ENCODE data around the gene HEPN1.

The HEPN1 gene

DNA sequence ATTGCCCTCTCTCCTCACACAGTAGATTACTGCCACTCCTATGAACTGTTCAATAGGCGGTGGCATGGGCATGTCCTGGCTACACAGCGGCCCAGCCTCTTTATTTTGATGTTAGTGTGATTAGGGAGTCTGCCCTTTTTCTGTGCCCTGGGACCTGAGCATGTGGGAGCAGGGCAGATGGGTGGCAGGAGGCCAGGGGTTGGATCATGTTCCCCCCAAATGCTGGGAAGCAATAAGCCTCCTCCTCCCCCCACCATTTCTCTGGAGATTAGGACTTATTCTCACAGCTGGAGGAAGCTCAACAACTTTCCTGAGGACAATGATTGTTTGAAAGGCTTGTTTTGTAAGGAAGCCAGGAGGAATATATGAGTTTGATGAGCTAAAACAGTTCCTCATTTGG lies 848 bp downstream of the HEPN1 start:
- DNase-seq (ENCODE audit: extremely low read depth, low read depth), result no peak
- TF ChIP-seq, protein P1, sequence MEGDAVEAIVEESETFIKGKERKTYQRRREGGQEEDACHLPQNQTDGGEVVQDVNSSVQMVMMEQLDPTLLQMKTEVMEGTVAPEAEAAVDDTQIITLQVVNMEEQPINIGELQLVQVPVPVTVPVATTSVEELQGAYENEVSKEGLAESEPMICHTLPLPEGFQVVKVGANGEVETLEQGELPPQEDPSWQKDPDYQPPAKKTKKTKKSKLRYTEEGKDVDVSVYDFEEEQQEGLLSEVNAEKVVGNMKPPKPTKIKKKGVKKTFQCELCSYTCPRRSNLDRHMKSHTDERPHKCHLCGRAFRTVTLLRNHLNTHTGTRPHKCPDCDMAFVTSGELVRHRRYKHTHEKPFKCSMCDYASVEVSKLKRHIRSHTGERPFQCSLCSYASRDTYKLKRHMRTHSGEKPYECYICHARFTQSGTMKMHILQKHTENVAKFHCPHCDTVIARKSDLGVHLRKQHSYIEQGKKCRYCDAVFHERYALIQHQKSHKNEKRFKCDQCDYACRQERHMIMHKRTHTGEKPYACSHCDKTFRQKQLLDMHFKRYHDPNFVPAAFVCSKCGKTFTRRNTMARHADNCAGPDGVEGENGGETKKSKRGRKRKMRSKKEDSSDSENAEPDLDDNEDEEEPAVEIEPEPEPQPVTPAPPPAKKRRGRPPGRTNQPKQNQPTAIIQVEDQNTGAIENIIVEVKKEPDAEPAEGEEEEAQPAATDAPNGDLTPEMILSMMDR (IDR thresholded peaks at IDR 0.05; ENCODE audit: low read depth, low read length, missing control alignments), result no peak
- H3K4me3 ChIP-seq (replicated peaks; ENCODE audit: low read depth, low read length), result no peak overlapping the region

DNA sequence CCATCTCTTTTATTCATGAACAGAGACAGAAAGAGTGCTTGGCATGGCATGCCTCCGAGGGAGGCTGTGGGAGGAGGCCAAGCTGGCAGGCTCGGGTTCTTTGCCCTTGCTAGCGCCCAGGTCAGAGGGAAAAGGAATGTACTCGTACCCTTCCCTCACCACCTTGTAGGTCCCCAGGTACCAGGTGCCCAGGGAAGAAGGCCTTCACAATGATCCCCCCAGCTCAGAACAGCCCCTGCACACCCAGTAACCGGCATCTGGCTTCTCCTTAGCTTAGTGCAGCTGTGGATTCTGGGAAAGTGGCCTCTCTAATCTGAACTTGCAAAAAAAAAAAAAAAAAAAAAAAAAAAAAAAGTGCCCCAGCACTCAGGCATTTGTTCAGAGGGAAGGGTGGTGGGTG lies 1.3 kb downstream of the HEPN1 start:
- DNase-seq (ENCODE audit: extremely low read depth, low read depth), result no peak
- TF ChIP-seq, protein P1 (IDR thresholded peaks at IDR 0.05; ENCODE audit: low read depth, low read length, missing control alignments), result no peak
- no peak overlapping the region for H3K4me3 ChIP-seq (replicated peaks; ENCODE audit: low read depth, low read length)

DNA sequence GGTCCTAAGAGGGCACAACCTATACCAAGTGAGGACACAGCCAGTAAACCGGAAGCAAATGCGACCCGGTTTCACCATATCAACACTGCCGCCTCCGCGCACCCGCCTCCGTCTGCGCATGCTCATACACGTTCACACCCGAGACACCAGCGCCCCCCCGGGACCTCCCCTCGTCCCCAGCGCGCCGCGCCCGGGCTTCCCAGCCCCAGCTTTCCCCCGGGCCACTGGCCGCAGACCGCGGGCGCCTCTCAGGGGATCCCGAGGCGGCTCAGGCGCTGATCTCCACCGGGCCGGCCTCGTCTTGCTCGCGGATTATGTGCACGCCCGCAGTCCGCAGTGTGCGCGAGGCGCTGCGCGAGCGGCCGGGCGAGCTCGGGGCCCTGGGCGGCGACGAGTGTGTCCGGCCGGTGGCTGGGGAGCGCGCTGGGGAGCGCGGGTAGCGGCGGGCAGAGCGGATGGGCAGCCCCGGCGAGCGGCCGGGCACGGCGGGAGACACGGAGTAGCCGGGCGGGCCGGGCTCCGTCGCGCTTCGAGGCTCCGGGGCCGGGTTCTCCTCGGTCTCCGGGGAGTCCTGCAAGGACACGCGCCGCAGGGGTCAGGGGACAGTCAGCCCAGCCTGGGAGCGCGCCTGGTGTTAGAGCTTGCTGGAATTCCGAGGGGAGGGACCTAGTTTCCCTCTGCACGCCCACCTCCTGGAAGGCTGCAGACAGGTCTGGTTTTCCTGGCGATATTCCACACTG lies 2.0 kb downstream of the HEPN1 start:
- H3K4me3 ChIP-seq (replicated peaks; ENCODE audit: low read depth, low read length), result peak overlapping the region; percentile 30
- TF ChIP-seq, protein P1 (IDR thresholded peaks at IDR 0.05; ENCODE audit: low read depth, low read length, missing control alignments), result no peak
- no peak for DNase-seq (ENCODE audit: extremely low read depth, low read depth)

DNA sequence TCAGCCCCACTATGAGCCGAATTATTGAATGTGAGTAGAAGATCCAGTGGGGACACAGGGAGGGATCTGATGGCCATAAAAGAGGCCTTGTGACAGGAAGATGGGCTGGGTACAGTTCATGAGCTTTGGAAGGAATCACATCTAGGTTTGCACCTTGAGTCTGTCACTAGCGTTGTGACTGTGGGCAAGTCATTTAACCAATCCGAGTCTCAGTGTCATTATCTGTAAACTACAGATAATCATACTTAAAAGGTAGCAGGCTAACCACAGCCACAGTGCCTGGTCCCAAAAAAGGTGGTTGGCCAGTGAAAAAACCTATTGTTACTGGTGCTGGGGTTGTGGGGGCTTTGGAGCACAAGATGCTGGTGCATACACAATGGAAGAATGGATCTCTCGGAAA lies 3.8 kb downstream of the HEPN1 start:
- DNase-seq (ENCODE audit: extremely low read depth, low read depth), result no peak
- TF ChIP-seq, protein P1 (IDR thresholded peaks at IDR 0.05; ENCODE audit: low read depth, low read length, missing control alignments), result no peak
- H3K4me3 ChIP-seq (replicated peaks; ENCODE audit: low read depth, low read length), result no peak overlapping the region

DNA sequence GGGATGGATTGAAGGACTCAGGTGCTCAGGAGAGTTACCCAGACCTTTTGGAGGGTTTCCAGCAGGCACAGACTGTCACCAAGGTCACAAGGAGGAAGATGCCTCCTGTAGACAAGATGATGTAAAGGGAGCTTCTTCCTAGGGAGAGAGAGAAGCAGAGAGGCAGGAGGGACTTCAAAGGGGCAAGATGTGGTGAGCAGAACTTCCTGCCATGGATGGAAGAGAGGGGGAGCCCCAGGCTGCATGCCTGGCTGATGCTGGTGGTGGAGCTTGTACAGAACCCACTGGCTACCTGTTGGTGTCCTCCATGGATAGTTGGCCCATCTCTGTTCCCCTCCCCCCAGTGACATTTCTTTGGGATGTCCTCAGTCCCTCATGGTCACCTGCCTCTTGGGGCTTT lies 4.2 kb downstream of the HEPN1 start:
- TF ChIP-seq, protein P1 (IDR thresholded peaks at IDR 0.05; ENCODE audit: low read depth, low read length, missing control alignments), result no peak
- no peak overlapping the region for H3K4me3 ChIP-seq (replicated peaks; ENCODE audit: low read depth, low read length)
- no peak for DNase-seq (ENCODE audit: extremely low read depth, low read depth)

DNA sequence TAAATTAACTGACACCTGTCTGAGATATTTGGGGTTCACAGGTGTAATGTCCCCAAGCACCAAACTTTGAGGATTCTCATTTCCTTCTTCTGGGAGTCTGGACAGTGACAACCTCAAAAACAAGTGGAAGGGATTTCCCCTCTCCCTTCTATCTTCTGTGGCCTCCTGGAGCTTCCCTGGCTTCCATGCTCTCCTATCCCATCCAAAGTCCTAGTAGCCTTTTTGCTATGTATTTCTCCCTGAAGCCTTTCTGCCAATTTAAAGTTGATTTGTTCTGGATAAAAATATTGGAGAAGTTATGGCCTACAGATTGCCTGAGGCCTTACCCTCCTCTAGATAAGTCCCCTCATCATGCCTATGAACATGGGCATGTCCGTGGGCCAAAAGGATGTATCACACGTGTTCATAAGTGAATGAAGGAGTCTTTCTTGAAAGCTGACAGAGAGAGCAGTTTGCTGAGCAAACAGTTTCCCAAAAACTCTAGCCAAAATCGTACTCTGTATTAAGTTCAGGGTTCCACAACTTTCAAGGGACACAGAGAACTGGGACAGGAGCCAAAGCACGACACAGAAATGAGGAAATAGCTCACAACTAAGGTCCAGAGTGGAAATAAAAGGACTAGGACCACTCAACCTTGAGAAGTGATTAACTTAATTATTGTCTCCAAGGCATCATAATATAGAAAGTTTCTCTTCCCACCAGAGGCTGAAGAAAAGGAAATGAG lies 10.1 kb downstream of the HEPN1 start:
- TF ChIP-seq, protein P1 (IDR thresholded peaks at IDR 0.05; ENCODE audit: low read depth, low read length, missing control alignments), result no peak
- DNase-seq (ENCODE audit: extremely low read depth, low read depth), result no peak
- no peak overlapping the region for H3K4me3 ChIP-seq (replicated peaks; ENCODE audit: low read depth, low read length)
